Measurements from ENCODE around the gene FREM2.

FREM2 gene, protein sequence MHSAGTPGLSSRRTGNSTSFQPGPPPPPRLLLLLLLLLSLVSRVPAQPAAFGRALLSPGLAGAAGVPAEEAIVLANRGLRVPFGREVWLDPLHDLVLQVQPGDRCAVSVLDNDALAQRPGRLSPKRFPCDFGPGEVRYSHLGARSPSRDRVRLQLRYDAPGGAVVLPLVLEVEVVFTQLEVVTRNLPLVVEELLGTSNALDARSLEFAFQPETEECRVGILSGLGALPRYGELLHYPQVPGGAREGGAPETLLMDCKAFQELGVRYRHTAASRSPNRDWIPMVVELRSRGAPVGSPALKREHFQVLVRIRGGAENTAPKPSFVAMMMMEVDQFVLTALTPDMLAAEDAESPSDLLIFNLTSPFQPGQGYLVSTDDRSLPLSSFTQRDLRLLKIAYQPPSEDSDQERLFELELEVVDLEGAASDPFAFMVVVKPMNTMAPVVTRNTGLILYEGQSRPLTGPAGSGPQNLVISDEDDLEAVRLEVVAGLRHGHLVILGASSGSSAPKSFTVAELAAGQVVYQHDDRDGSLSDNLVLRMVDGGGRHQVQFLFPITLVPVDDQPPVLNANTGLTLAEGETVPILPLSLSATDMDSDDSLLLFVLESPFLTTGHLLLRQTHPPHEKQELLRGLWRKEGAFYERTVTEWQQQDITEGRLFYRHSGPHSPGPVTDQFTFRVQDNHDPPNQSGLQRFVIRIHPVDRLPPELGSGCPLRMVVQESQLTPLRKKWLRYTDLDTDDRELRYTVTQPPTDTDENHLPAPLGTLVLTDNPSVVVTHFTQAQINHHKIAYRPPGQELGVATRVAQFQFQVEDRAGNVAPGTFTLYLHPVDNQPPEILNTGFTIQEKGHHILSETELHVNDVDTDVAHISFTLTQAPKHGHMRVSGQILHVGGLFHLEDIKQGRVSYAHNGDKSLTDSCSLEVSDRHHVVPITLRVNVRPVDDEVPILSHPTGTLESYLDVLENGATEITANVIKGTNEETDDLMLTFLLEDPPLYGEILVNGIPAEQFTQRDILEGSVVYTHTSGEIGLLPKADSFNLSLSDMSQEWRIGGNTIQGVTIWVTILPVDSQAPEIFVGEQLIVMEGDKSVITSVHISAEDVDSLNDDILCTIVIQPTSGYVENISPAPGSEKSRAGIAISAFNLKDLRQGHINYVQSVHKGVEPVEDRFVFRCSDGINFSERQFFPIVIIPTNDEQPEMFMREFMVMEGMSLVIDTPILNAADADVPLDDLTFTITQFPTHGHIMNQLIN (N-terminal part only)

GRCh38 chr13:38686577-38687245 lies at the start of gene FREM2:
Gene FREM2 (plus strand): TSS chr13:38687077. CDS start chr13:38687345, 268 bp downstream.
- H3K4me3 ChIP-seq (ENCODE audit: low read depth, low read length) = peak within 1 kb of the TSS; percentile 76

DNA sequence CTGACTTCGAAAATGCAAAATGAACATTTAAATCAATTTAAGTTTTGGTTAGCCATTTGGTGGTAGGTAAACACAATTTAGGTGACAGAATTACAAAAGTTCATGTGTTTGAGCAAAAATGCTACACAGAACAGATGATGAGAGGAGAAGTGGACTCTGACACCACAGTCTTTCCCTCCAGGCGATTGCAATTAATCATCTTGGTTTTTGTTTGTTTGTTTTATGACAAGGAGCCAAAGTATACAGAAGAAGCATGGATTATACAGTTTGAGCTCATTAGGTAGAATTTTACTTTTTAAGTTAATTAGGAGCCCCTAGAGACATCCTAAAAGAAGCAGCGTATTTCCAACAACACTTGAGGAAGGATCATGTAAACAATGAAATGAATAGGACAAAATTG lies 49.3 kb upstream of the FREM2 start:
- H3K4me3 ChIP-seq (ENCODE audit: low read depth, low read length) = no peak overlapping the region

- H3K4me3 ChIP-seq (ENCODE audit: low read depth, low read length) = no peak overlapping the region
Measured at GRCh38 chr13:38641164-38641948, 45.5 kb upstream of the FREM2 start.

- H3K4me3 ChIP-seq (ENCODE audit: low read depth, low read length) = no peak overlapping the region
Measured at GRCh38 chr13:38647312-38647711, 39.6 kb upstream of the FREM2 start.

- no peak overlapping the region for H3K4me3 ChIP-seq (ENCODE audit: low read depth, low read length)
Measured at GRCh38 chr13:38648912-38649311, 38.0 kb upstream of the FREM2 start.

DNA sequence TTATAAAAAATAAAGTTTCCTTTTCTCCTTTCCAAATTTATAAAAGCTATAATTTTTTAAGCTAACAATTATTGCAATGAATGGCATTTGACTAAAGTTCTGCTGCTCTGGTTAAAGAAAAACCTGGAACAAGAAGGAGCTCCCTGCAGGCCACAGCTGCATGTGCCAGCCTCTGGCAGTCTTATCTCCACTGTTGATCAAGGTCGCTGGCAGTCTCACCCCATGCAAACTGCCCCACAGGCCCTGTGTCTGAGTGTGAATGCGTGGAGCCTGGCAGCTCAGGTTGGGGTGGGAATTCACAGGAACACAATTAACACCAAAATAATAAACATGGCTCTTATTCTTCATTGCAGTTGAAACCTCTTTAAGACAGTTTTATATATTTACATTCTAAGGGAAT lies 30.2 kb upstream of the FREM2 start:
- no peak overlapping the region for H3K4me3 ChIP-seq (ENCODE audit: low read depth, low read length)

DNA sequence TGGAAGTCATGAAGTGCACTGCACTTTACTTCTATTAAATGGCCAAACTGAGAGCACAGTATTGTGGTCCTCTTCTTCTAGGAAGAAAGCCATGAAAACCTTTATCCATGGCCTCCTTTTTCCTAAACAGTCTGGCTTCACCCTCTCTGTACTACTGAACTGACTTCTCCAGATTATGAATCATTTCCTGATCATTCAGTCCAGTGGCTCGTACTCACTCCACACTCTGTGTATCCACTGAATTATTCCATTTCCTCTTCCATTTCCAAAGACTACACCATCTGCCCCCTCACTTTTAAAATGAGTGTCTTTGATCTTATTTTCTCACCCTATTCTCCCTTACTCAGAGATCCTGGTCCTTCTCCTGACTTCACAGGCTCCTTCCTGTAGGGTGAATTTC lies 29.7 kb upstream of the FREM2 start:
- H3K4me3 ChIP-seq (ENCODE audit: low read depth, low read length) = no peak overlapping the region

DNA sequence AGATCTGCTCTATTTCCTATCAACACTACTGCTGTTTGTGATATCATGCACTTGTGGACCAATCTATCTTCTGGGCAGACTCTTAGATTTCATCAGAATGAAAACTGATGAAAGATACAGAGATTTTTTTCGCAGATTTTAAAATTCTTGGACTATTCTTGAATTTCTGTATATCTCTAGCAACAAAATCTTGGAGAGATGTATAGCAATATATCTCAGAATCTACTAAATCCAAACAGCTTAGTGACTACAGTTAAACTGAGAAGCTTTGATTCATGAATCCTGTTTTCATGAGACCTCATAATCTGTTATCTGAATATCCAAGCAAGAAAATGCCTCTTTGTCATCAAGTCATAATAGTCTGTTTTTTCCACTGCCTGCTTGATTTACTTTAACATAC lies 28.0 kb upstream of the FREM2 start:
- H3K4me3 ChIP-seq (ENCODE audit: low read depth, low read length) = no peak overlapping the region

GRCh38 chr13:38661010-38661675 lies 25.7 kb upstream of the FREM2 start:
- no peak overlapping the region for H3K4me3 ChIP-seq (ENCODE audit: low read depth, low read length)

DNA sequence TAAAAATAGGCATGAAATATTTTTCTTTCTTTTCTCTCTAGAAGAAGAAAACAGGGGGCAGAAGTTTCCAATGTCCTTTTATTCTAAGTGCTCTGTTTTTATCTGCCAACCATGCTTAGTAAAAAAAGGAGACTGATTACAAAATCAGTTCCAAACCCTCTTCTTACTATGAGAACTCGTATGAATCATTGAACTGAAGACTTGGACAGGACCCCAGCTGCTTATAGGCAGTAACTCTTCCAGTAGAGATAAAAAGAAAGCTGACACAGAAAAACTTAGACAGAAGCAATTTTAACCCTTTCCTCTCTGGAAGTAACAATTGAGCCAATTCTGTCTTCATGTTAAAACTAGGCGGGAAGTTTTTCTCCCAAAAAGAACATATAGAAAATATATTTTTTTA lies 24.5 kb upstream of the FREM2 start:
- H3K4me3 ChIP-seq (ENCODE audit: low read depth, low read length) = no peak overlapping the region

GRCh38 chr13:38664906-38665305 lies 22.0 kb upstream of the FREM2 start:
- no peak overlapping the region for H3K4me3 ChIP-seq (ENCODE audit: low read depth, low read length)

- H3K4me3 ChIP-seq (ENCODE audit: low read depth, low read length) = no peak overlapping the region
Measured at GRCh38 chr13:38667526-38668109, 19.3 kb upstream of the FREM2 start.

DNA sequence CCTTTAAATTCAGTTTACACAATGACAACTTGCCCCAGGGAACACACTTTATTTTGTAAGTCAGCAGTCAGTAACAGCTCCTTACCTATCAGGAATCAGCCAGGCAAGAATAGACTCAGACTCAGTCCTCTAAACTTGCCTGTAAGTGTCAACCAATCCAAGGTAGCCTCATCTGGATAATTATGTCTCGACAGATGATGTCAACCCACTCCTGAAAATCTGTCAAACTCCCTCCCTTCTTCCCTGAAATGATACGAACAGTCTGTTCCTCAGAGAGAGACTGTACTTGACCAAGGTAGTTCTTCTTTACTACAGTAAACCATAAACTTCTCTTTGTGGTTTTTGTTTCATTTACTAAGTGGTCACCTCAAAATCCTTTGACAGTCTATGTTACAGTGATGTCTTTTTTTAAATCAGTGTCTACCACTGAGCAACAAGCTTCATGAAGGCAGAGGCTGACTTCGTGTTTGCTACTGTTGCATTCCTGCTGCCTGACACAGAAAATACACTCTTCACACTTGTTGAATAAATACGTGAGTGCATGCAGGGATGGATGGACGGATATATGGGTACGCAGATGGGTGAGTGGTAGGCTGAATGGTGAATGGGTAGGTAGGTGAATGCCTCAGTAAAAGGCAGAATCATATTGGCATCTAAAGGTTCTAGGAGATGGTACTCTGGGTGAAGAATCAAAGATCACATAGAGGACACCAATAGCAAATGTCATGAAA lies 17.5 kb upstream of the FREM2 start:
- H3K4me3 ChIP-seq (ENCODE audit: low read depth, low read length) = no peak overlapping the region

DNA sequence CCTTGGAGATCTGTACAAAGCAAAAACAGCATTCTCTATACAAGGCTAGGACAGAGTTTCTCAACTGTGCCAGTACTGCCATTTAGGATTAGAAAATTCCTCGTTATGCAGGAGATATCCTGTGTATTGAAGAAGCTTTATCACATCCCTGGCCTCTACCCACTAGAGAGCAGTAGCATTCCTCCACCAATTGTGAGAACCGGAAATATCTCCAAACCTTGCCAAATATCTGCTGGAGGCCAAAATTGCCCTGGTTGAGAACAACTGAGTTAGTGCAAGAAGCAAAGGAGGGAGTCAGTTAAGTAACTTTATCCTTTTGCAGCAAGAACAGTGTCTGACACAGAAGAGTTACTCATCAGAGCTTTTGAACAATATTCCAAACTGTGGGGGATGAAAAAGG lies 16.2 kb upstream of the FREM2 start:
- no peak overlapping the region for H3K4me3 ChIP-seq (ENCODE audit: low read depth, low read length)

GRCh38 chr13:38671980-38672379 lies 14.9 kb upstream of the FREM2 start:
- H3K4me3 ChIP-seq (ENCODE audit: low read depth, low read length) = no peak overlapping the region

GRCh38 chr13:38674208-38674607 lies 12.7 kb upstream of the FREM2 start:
- no peak overlapping the region for H3K4me3 ChIP-seq (ENCODE audit: low read depth, low read length)

GRCh38 chr13:38680912-38681311 lies 6.0 kb upstream of the FREM2 start:
- no peak overlapping the region for H3K4me3 ChIP-seq (ENCODE audit: low read depth, low read length)

- H3K4me3 ChIP-seq (ENCODE audit: low read depth, low read length) = no peak overlapping the region
Measured at GRCh38 chr13:38684714-38685113, 2.2 kb upstream of the FREM2 start.

Data from iPS-11a (cell line).